K562 (cell line): ENCODE data around the gene WDR86. TPM values are rescaled to one million over a fixed set of nuclear protein-coding genes. Genes with fewer than 3 reads are reported as not detected.

Source experiments
- BHLHE40 ChIP-seq: IDR thresholded peaks from 2 replicates; pipeline ENCODE4 v1.6.1; 2011; ENCODE audit warnings: low read length, improper control_type of control experiment
- CBFA2T2 ChIP-seq: fragments of 450-650 bp; conservative IDR thresholded peaks from 2 replicates; pipeline ENCODE4 v1.6.1; 2017; ENCODE audit warnings: mild to moderate bottlenecking
- CBX2 ChIP-seq: fragments of 200-600 bp; sonication (generic); IDR thresholded peaks from one replicate; pipeline ENCODE4 v1.6.1; 2012; ENCODE audit warnings: mild to moderate bottlenecking, low read length, inconsistent platforms; ENCODE audit not compliant: insufficient read depth, poor library complexity, severe bottlenecking
- CREB1 ChIP-seq, 2 experiments: sonication (generic) in 1 of 2; formaldehyde crosslinking in 1 of 2; IDR thresholded peaks; 2 replicates each; pipeline versions ENCODE4 v1.6.1 to v1.8.0; 2012 to 2022; ENCODE audit warnings: inconsistent platforms in 1 of 2, mild to moderate bottlenecking in 1 of 2, missing genetic modification reagents in 1 of 2, moderate library complexity in 1 of 2
- FOXK2 ChIP-seq, 2 experiments: fragments of 450-650 bp; IDR thresholded peaks in 1 of 2; conservative IDR thresholded peaks in 1 of 2; 2 replicates each; pipeline ENCODE4 v1.6.1; 2016; ENCODE audit warnings: low read depth in 2 of 2, mild to moderate bottlenecking in 1 of 2
- FOXP1 ChIP-seq: sonication (generic); formaldehyde crosslinking; IDR thresholded peaks from 2 replicates; pipeline ENCODE4 v1.8.0; 2022; ENCODE audit warnings: mild to moderate bottlenecking, missing genetic modification reagents
- HDAC2 ChIP-seq: fragments of 450-650 bp; IDR thresholded peaks from 2 replicates; pipeline ENCODE4 v1.6.1; 2016; ENCODE audit warnings: mild to moderate bottlenecking
- JUND ChIP-seq, 2 experiments: IDR thresholded peaks; 2 replicates in 1 of 2; 3 replicates in 1 of 2; pipeline ENCODE4 v1.6.1; 2011; ENCODE audit warnings: borderline replicate concordance in 2 of 2, low read depth in 2 of 2, low read length in 2 of 2, improper control_type of control experiment in 1 of 2, missing biosample characterization in 1 of 2, missing genetic modification characterization in 1 of 2, missing genetic modification reagents in 1 of 2
- MAFK ChIP-seq: IDR thresholded peaks from 2 replicates; pipeline ENCODE4 v1.6.1; 2011; ENCODE audit warnings: low read length, improper control_type of control experiment
- MBD2 ChIP-seq: sonication (generic); IDR thresholded peaks from 2 replicates; pipeline ENCODE4 v1.6.1; 2016; ENCODE audit warnings: low read depth, borderline replicate concordance
- MTA1 ChIP-seq: fragments of 450-650 bp; IDR thresholded peaks from 2 replicates; pipeline ENCODE4 v1.6.1; 2017; ENCODE audit warnings: borderline replicate concordance
- NCOA1 ChIP-seq: fragments of 450-650 bp; IDR thresholded peaks from 2 replicates; pipeline ENCODE4 v1.6.1; 2016; ENCODE audit warnings: low read depth
- NR2C1 ChIP-seq, 2 experiments: fragments of 450-650 bp; IDR thresholded peaks; 2 replicates each; pipeline ENCODE4 v1.6.1; 2017; ENCODE audit warnings: mild to moderate bottlenecking in 2 of 2, antibody characterized with exemption in 1 of 2, inconsistent platforms in 1 of 2, missing compliant biosample characterization in 1 of 2, missing genetic modification characterization in 1 of 2
- PHF21A ChIP-seq: fragments of 450-650 bp; IDR thresholded peaks from 2 replicates; pipeline ENCODE4 v1.6.1; 2017; ENCODE audit warnings: low read depth, borderline replicate concordance
- PHF8 ChIP-seq: fragments of 200-600 bp; sonication (generic); IDR thresholded peaks from 2 replicates; pipeline ENCODE4 v1.6.1; 2012; ENCODE audit warnings: mixed run types, mild to moderate bottlenecking, inconsistent platforms, low read length, moderate library complexity, borderline replicate concordance
- RBM39 ChIP-seq: fragments of 200-400 bp; formaldehyde crosslinking; optimal IDR thresholded peaks from 2 replicates; pipeline ENCODE3; 2018; ENCODE audit warnings: low read depth, low read length
- SMAD3 ChIP-seq: fragments of 450-650 bp; formaldehyde crosslinking; conservative IDR thresholded peaks from 2 replicates; pipeline ENCODE4 v1.4.0; 2020; ENCODE audit warnings: mild to moderate bottlenecking
- TEAD4 ChIP-seq, 2 experiments: sonication (generic) in 1 of 2; formaldehyde crosslinking in 1 of 2; IDR thresholded peaks; 2 replicates each; pipeline versions ENCODE4 v1.6.1 to v1.8.0; 2012 to 2022; ENCODE audit warnings: borderline replicate concordance in 1 of 2, inconsistent platforms in 1 of 2, low read length in 1 of 2, mild to moderate bottlenecking in 1 of 2, missing genetic modification reagents in 1 of 2
- ZNF75A ChIP-seq: fragments of 450-650 bp; formaldehyde crosslinking; IDR thresholded peaks from 2 replicates; pipeline ENCODE4 v1.4.0; 2020; ENCODE audit warnings: mild to moderate bottlenecking
- polyA plus RNA-seq, 8 experiments: library from polyadenylated mRNA; depleted of rRNA in 4 of 8; stranded (reverse) in 5 of 8; unstranded in 3 of 8; fragments of >200 nt; fragmentation: Nextera tagmentation in 2 of 8; fragmentation: Illumina TruSeq in 1 of 8; extraction: Ambion mirVana in 2 of 8; extraction: Trizol in 1 of 8; gene quantifications; 2 replicates each; pipeline versions ENCODE4 v1.2.1 to v1.2.3, GENCODE V29; 2011 to 2014; ENCODE audit warnings: inconsistent platforms in 1 of 8, missing spikeins in 1 of 8
- total RNA-seq, 7 experiments: library from RNA; depleted of rRNA in 6 of 7; stranded (reverse); fragments of >200 nt in 6 of 7; fragmentation: Illumina TruSeq in 2 of 7; extraction: Trizol in 2 of 7; gene quantifications; 2 replicates each; pipeline versions ENCODE4 v1.2.1 to v1.2.3, GENCODE V29; 2011 to 2021; ENCODE audit warnings: low replicate concordance in 1 of 7
- TF ChIP-seq, protein P1 (sequence below), 2 experiments: IDR thresholded peaks; 2 replicates each; pipeline ENCODE4 v1.6.1; 2011; ENCODE audit warnings: borderline replicate concordance in 1 of 2, control low read depth in 1 of 2, low read depth in 1 of 2, low read length in 1 of 2, mild to moderate bottlenecking in 1 of 2, mixed read lengths in 1 of 2, moderate library complexity in 1 of 2; ENCODE audit not compliant: insufficient read depth in 1 of 2, insufficient read length in 1 of 2, poor library complexity in 1 of 2, severe bottlenecking in 1 of 2; ENCODE audit errors: extremely low read depth in 1 of 2
- TF ChIP-seq, protein P2 (sequence below): fragments of 450-650 bp; formaldehyde crosslinking; IDR thresholded peaks from 2 replicates; pipeline ENCODE4 v1.4.0; 2020; ENCODE audit warnings: mild to moderate bottlenecking
- TF ChIP-seq, protein P3 (sequence below): fragments of 200-800 bp; sonication (Bioruptor generic); IDR thresholded peaks from 2 replicates; pipeline ENCODE4 v1.6.1; 2017; ENCODE audit warnings: missing genetic modification characterization, missing compliant biosample characterization

Gene WDR86
- total and polyA plus RNA-seq, 9 of the 15 experiments (the other 6 are each of a cell fraction or from before 2014, with no cell fraction given): 0.24 TPM; not detected in 8

GRCh38 chr7:151404216-151405011 is 5.4 kb downstream of the WDR86 start (continued):
- TF ChIP-seq, protein P1, sequence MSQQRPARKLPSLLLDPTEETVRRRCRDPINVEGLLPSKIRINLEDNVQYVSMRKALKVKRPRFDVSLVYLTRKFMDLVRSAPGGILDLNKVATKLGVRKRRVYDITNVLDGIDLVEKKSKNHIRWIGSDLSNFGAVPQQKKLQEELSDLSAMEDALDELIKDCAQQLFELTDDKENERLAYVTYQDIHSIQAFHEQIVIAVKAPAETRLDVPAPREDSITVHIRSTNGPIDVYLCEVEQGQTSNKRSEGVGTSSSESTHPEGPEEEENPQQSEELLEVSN (IDR thresholded peaks at IDR 0.05; ENCODE audit: borderline replicate concordance in 1 of 2, extremely low read depth in 1 of 2, insufficient read depth in 1 of 2, insufficient read length in 1 of 2, low read depth in 1 of 2, low read length in 1 of 2, poor library complexity in 1 of 2, severe bottlenecking in 1 of 2): peak in 1 of 2 experiments; percentile 31
- TF ChIP-seq MAFK (peak; percentile 64), MTA1 (no peak), JUND (IDR thresholded peaks at IDR 0.05; ENCODE audit: borderline replicate concordance, low read depth, low read length) (peak; percentile 91), JUND (tag; IDR thresholded peaks at IDR 0.05; ENCODE audit: borderline replicate concordance, low read depth, low read length) (peak; percentile 80; the same call in 2 of the 3 replicates), PHF21A (peak; percentile 39; the same call in 1 of the 2 replicates), CBFA2T2 (peak; percentile 24; the same call in 1 of the 2 replicates), MBD2 (0 out of 2 replicates have a peak, but pooled peaks have one; percentile 21), PHF8 (0 out of 2 replicates have a peak, but pooled peaks have one; percentile 4), NCOA1 (peak; percentile 44; the same call in 1 of the 2 replicates), TEAD4 (IDR thresholded peaks at IDR 0.05; ENCODE audit: low read length) (no peak), TEAD4 (CRISPR knock-in tag; IDR thresholded peaks at IDR 0.05; ENCODE audit: borderline replicate concordance) (no peak), FOXP1 (CRISPR knock-in tag) (no peak), CREB1 (IDR thresholded peaks at IDR 0.05) (0 out of 2 replicates have a peak, but pooled peaks have one; percentile 27), CREB1 (CRISPR knock-in tag; IDR thresholded peaks at IDR 0.05) (0 out of 2 replicates have a peak, but pooled peaks have one; percentile 25), RBM39 (no peak), SMAD3 (no peak), NR2C1 (IDR thresholded peaks at IDR 0.05) (peak; percentile 76), NR2C1 (tag; IDR thresholded peaks at IDR 0.05) (peak; percentile 69), ZNF75A (CRISPR knock-in tag) (no peak), CBX2 (no peak), FOXK2 (conservative IDR thresholded peaks at IDR 0.05 in 1 of 2, IDR thresholded peaks at IDR 0.05 in 1 of 2; ENCODE audit: low read depth in 2 of 2) (0 out of 4 replicates have a peak, but pooled peaks of 1 of the 2 experiments have one; percentile 24), BHLHE40 (peak; percentile 55; the same call in 1 of the 2 replicates), HDAC2 (no peak)
- TF ChIP-seq, protein P2, sequence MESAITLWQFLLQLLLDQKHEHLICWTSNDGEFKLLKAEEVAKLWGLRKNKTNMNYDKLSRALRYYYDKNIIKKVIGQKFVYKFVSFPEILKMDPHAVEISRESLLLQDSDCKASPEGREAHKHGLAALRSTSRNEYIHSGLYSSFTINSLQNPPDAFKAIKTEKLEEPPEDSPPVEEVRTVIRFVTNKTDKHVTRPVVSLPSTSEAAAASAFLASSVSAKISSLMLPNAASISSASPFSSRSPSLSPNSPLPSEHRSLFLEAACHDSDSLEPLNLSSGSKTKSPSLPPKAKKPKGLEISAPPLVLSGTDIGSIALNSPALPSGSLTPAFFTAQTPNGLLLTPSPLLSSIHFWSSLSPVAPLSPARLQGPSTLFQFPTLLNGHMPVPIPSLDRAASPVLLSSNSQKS (CRISPR knock-in tag): no peak
- TF ChIP-seq, protein P3, sequence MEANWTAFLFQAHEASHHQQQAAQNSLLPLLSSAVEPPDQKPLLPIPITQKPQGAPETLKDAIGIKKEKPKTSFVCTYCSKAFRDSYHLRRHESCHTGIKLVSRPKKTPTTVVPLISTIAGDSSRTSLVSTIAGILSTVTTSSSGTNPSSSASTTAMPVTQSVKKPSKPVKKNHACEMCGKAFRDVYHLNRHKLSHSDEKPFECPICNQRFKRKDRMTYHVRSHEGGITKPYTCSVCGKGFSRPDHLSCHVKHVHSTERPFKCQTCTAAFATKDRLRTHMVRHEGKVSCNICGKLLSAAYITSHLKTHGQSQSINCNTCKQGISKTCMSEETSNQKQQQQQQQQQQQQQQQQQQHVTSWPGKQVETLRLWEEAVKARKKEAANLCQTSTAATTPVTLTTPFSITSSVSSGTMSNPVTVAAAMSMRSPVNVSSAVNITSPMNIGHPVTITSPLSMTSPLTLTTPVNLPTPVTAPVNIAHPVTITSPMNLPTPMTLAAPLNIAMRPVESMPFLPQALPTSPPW: peak; percentile 36; the same call in 1 of the 2 replicates
